ENCODE results near the gene DMTF1.

DMTF1 gene

DNA sequence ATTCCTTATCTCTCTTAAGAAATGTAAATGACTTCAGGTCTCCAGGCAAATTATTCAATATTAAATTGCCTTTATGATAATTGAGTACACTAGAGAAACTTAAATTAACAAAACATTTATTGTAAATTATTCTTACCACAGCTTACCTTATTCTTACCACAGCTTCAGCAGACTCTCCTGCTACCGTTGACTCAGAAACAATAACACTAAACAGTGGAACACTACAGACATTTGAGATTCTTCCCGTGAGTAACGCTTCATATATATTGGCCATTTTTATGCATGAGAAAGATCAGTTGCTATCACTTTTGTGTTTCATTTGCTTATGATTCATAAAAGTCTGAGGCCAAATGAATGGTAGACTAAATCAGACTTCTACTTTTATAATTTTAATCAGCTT, 38.5 kb downstream of the DMTF1 start:
- POLR2A ChIA-PET = no interaction called here
- CTCF ChIA-PET = interaction anchor here (0.7 kb wide), 1 partner anchor 22 kb away, joined by 3 read pairs; no protein-coding TSS in a partner anchor
- H3K36me3 ChIP-seq (ENCODE audit: control insufficient read depth in 2 of 2, insufficient read depth in 1 of 2, low read length in 2 of 2) = peaks cover 54 to 95% of the 10 kb centered on the region in 2 experiments

More for the DNA sequence above, 38.5 kb downstream of the DMTF1 start:
- TF ChIP-seq KLF17 (tag by site-specific recombination; IDR thresholded peaks at IDR 0.05) = no peak
- TF ChIP-seq, protein P1, sequence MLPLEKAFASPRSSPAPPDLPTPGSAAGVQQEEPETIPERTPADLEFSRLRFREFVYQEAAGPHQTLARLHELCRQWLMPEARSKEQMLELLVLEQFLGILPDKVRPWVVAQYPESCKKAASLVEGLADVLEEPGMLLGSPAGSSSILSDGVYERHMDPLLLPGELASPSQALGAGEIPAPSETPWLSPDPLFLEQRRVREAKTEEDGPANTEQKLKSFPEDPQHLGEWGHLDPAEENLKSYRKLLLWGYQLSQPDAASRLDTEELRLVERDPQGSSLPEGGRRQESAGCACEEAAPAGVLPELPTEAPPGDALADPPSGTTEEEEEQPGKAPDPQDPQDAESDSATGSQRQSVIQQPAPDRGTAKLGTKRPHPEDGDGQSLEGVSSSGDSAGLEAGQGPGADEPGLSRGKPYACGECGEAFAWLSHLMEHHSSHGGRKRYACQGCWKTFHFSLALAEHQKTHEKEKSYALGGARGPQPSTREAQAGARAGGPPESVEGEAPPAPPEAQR (tag by site-specific recombination; IDR thresholded peaks at IDR 0.05) = no peak
- TF ChIP-seq PRDM2 (tag by site-specific recombination; IDR thresholded peaks at IDR 0.05; ENCODE audit: borderline replicate concordance) = no peak
- no peak for TF ChIP-seq SP2 (tag by site-specific recombination; IDR thresholded peaks at IDR 0.05)
- TF ChIP-seq KLF1 (tag by site-specific recombination; IDR thresholded peaks at IDR 0.05) = no peak
- TF ChIP-seq KLF8 (tag by site-specific recombination; IDR thresholded peaks at IDR 0.05) = no peak
- no peak for TF ChIP-seq ZNF571 (tag by site-specific recombination; IDR thresholded peaks at IDR 0.05)
- TF ChIP-seq, protein P2, sequence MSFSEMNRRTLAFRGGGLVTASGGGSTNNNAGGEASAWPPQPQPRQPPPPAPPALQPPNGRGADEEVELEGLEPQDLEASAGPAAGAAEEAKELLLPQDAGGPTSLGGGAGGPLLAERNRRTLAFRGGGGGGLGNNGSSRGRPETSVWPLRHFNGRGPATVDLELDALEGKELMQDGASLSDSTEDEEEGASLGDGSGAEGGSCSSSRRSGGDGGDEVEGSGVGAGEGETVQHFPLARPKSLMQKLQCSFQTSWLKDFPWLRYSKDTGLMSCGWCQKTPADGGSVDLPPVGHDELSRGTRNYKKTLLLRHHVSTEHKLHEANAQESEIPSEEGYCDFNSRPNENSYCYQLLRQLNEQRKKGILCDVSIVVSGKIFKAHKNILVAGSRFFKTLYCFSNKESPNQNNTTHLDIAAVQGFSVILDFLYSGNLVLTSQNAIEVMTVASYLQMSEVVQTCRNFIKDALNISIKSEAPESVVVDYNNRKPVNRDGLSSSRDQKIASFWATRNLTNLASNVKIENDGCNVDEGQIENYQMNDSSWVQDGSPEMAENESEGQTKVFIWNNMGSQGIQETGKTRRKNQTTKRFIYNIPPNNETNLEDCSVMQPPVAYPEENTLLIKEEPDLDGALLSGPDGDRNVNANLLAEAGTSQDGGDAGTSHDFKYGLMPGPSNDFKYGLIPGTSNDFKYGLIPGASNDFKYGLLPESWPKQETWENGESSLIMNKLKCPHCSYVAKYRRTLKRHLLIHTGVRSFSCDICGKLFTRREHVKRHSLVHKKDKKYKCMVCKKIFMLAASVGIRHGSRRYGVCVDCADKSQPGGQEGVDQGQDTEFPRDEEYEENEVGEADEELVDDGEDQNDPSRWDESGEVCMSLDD (tag by site-specific recombination; IDR thresholded peaks at IDR 0.05) = no peak
- TF ChIP-seq ZNF146 (tag by site-specific recombination; IDR thresholded peaks at IDR 0.05) = no peak
- TF ChIP-seq, protein P3, sequence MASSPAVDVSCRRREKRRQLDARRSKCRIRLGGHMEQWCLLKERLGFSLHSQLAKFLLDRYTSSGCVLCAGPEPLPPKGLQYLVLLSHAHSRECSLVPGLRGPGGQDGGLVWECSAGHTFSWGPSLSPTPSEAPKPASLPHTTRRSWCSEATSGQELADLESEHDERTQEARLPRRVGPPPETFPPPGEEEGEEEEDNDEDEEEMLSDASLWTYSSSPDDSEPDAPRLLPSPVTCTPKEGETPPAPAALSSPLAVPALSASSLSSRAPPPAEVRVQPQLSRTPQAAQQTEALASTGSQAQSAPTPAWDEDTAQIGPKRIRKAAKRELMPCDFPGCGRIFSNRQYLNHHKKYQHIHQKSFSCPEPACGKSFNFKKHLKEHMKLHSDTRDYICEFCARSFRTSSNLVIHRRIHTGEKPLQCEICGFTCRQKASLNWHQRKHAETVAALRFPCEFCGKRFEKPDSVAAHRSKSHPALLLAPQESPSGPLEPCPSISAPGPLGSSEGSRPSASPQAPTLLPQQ (tag by site-specific recombination; IDR thresholded peaks at IDR 0.05) = no peak
- no peak for TF ChIP-seq ZNF214 (tag by site-specific recombination; IDR thresholded peaks at IDR 0.05; ENCODE audit: borderline replicate concordance)
- no peak for TF ChIP-seq KLF9 (tag by site-specific recombination; IDR thresholded peaks at IDR 0.05; ENCODE audit: low read depth)
- no peak for TF ChIP-seq ZBTB48 (tag by site-specific recombination; IDR thresholded peaks at IDR 0.05)
- no peak for TF ChIP-seq IKZF3 (tag by site-specific recombination; IDR thresholded peaks at IDR 0.05)
- no peak for TF ChIP-seq ZNF37A (tag by site-specific recombination; IDR thresholded peaks at IDR 0.05)
- no peak for TF ChIP-seq REPIN1 (tag by site-specific recombination; IDR thresholded peaks at IDR 0.05; ENCODE audit: low read depth)
- no peak for TF ChIP-seq ZNF561 (tag by site-specific recombination; IDR thresholded peaks at IDR 0.05; ENCODE audit: borderline replicate concordance)
- no peaks in the 10 kb centered on the region for H3K4me1 ChIP-seq (ENCODE audit: control insufficient read depth, insufficient read depth, low read length)
- no peak overlapping the region for H3K4me3 ChIP-seq (ENCODE audit: low read depth, low read length)
- H3K27ac ChIP-seq (ENCODE audit: extremely low read depth, low read depth, low read length) = no peak overlapping the region
- no peaks in the 10 kb centered on the region for H3K9me3 ChIP-seq (ENCODE audit: control insufficient read depth, insufficient read depth, low read depth, low read length)

Data from HEK293 (cell line).